NK-92 treated with Interleukin-12 subunit alpha and Interleukin-12 subunit beta, amount 100 ng/mL, for 24 hours (cell line): ENCODE measurements around the gene PIM1.
"Not testable (repeated sequence)": the region's sequence is repeated elsewhere in the genome, so short reads cannot be mapped to it uniquely, and the experiment has no call there.

ENCODE experiments used
- DNase-seq: peaks from one replicate; lab custom pipeline; 2025; lab: John Stamatoyannopoulos, UW

The PIM1 gene

GRCh38 chr6:37169496-37170272, at the start of gene PIM1:
Gene PIM1 (plus strand): TSS chr6:37170152. CDS start chr6:37170576, 424 bp downstream.
- DNase-seq: peak; percentile 100

- no peak for DNase-seq
Observed at GRCh38 chr6:37121556-37121955, 48.4 kb upstream of the PIM1 start.

- DNase-seq: no peak
Observed at GRCh38 chr6:37122861-37123260, 47.1 kb upstream of the PIM1 start.

- no peak for DNase-seq
Observed at GRCh38 chr6:37123957-37124729, 45.8 kb upstream of the PIM1 start.

- DNase-seq: no peak
Observed at GRCh38 chr6:37125774-37126492, 44.0 kb upstream of the PIM1 start.

- DNase-seq: no peak
Observed at GRCh38 chr6:37126493-37126958, 43.4 kb upstream of the PIM1 start.

- no peak for DNase-seq
Observed at GRCh38 chr6:37126961-37127616, 42.9 kb upstream of the PIM1 start.

GRCh38 chr6:37127961-37128862, 41.7 kb upstream of the PIM1 start:
- no peak for DNase-seq

- DNase-seq: not testable (repeated sequence)
Observed at GRCh38 chr6:37128863-37129443, 41.0 kb upstream of the PIM1 start.

GRCh38 chr6:37129566-37129965, 40.4 kb upstream of the PIM1 start:
- no peak for DNase-seq

- peak; percentile 32 for DNase-seq
Observed at GRCh38 chr6:37130704-37131103, 39.2 kb upstream of the PIM1 start.

- no peak for DNase-seq
Observed at GRCh38 chr6:37131104-37131959, 38.6 kb upstream of the PIM1 start.

GRCh38 chr6:37131960-37132253, 38.0 kb upstream of the PIM1 start:
- no peak for DNase-seq

GRCh38 chr6:37134036-37134395, 35.9 kb upstream of the PIM1 start:
- no peak for DNase-seq

GRCh38 chr6:37134396-37135191, 35.4 kb upstream of the PIM1 start:
- DNase-seq: peak; percentile 50

- DNase-seq: no peak
Observed at GRCh38 chr6:37135835-37136694, 33.9 kb upstream of the PIM1 start.

- DNase-seq: no peak
Observed at GRCh38 chr6:37136821-37137200, 33.1 kb upstream of the PIM1 start.
